22Rv1 (cell line): ENCODE measurements around the gene SERINC2.
"Not testable (repeated sequence)": the region's sequence is repeated elsewhere in the genome, so short reads cannot be mapped to it uniquely, and the experiment has no call there.

Experiments used
- H3K27ac ChIP-seq: fragments of 450-650 bp; 2 replicates; pipeline ENCODE4 v1.5.1; 2017
- ZFX ChIP-seq: fragments of 450-650 bp; IDR thresholded peaks from 2 replicates; pipeline ENCODE4 v1.6.1; 2017; ENCODE audit warnings: antibody characterized with exemption, borderline replicate concordance
- TF ChIP-seq, protein P1 (sequence below): fragments of 450-650 bp; IDR thresholded peaks from 2 replicates; pipeline ENCODE4 v1.5.1; 2017; ENCODE audit warnings: mild to moderate bottlenecking

Gene SERINC2

DNA sequence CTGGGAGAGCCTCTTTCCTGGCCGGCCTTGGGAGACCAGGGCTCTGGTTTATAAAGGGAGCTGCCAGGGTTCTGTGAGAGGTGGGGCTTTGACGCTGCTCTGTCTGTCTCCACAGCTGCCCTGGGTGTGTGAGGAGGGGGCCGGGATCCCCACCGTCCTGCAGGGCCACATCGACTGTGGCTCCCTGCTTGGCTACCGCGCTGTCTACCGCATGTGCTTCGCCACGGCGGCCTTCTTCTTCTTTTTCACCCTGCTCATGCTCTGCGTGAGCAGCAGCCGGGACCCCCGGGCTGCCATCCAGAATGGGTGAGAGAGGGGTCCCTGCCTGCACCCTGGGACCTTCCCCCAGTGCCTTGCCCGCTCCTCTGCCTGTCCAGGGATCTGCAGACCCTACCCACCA is 11.6 kb downstream of the SERINC2 start:
- H3K27ac ChIP-seq: no peak overlapping the region
- TF ChIP-seq ZFX: no peak
- TF ChIP-seq, protein P1, sequence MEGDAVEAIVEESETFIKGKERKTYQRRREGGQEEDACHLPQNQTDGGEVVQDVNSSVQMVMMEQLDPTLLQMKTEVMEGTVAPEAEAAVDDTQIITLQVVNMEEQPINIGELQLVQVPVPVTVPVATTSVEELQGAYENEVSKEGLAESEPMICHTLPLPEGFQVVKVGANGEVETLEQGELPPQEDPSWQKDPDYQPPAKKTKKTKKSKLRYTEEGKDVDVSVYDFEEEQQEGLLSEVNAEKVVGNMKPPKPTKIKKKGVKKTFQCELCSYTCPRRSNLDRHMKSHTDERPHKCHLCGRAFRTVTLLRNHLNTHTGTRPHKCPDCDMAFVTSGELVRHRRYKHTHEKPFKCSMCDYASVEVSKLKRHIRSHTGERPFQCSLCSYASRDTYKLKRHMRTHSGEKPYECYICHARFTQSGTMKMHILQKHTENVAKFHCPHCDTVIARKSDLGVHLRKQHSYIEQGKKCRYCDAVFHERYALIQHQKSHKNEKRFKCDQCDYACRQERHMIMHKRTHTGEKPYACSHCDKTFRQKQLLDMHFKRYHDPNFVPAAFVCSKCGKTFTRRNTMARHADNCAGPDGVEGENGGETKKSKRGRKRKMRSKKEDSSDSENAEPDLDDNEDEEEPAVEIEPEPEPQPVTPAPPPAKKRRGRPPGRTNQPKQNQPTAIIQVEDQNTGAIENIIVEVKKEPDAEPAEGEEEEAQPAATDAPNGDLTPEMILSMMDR: no peak

DNA sequence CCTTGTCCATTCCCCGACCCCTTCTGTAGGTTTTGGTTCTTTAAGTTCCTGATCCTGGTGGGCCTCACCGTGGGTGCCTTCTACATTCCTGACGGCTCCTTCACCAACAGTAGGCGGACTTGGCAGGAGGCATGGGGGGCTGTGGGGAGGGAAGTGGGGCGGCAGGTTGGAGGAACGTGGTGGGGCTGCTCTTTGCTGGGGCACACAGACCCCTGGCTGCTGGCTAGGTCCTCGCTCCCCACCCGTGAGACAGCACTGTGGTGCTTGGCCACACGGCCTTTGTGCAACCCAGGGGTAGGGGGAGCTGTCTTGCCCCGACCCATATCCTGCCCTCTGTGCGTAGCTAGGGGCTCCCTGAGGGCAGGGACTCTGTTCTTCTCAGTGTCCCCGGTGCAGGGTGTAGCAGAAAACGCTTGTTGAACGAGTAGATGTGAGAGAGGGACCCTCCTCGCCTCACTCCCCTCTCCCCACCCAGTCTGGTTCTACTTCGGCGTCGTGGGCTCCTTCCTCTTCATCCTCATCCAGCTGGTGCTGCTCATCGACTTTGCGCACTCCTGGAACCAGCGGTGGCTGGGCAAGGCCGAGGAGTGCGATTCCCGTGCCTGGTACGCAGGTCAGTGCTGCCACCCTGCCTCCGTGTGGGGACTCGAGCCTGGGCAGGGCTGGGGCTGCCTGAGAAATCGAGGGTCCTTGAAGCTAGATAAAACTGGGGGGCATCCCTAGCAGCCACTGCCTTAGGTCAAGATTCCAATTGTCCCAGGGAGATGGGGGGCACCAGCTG is 12.5 kb downstream of the SERINC2 start:
- H3K27ac ChIP-seq: 0 out of 2 replicates have a peak overlapping the region, but pooled peaks have one; percentile 3
- no peak for TF ChIP-seq ZFX
- TF ChIP-seq, protein P1: no peak

DNA sequence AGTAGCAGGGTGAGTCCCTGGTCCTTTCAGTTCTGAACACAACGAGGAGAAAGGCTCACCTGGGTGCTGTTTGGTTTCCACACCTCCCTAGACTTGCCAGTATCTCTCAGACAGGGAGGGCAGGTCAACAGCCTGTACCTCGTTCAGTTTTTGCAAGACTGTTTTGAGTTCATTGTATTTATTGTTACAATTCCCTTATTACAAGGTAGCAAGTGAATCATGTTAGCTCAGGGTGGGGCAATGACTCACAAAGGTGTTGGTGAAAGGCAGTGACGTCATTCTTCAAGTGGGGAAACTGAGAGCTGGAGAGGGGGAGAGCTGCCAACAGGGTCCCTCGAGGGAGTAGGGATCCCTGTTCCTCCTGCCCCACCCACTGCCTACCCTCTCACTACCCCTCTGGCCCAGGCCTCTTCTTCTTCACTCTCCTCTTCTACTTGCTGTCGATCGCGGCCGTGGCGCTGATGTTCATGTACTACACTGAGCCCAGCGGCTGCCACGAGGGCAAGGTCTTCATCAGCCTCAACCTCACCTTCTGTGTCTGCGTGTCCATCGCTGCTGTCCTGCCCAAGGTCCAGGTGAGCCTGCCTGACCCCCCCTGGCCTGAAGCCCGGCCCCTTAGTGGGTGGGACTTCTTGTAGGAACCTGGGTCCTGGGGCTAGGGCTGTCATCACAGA is 13.4 kb downstream of the SERINC2 start:
- TF ChIP-seq ZFX: no peak
- TF ChIP-seq, protein P1: no peak
- 0 out of 2 replicates have a peak overlapping the region, but pooled peaks have one; percentile 3 for H3K27ac ChIP-seq

DNA sequence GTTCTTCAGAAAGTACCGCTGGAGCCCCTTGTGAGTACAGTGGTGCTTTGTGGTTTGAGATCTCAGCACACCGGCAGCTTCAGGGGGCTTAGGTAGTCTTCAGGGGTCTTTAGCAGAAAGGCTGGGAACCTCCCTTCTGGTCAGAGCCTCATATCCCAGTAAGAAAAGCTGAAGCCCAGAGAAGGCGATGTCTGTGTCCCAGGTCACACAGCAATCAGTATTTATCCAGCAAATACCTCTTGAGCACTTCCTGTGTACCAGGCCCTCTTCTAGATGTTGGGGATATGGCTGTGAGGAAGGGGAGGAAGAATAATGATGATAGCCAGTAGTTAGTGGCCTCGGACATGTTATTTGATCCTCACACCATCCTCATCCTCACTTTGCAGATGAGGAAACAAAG is 14.3 kb downstream of the SERINC2 start:
- TF ChIP-seq, protein P1: no peak
- TF ChIP-seq ZFX: no peak
- no peak overlapping the region for H3K27ac ChIP-seq

DNA sequence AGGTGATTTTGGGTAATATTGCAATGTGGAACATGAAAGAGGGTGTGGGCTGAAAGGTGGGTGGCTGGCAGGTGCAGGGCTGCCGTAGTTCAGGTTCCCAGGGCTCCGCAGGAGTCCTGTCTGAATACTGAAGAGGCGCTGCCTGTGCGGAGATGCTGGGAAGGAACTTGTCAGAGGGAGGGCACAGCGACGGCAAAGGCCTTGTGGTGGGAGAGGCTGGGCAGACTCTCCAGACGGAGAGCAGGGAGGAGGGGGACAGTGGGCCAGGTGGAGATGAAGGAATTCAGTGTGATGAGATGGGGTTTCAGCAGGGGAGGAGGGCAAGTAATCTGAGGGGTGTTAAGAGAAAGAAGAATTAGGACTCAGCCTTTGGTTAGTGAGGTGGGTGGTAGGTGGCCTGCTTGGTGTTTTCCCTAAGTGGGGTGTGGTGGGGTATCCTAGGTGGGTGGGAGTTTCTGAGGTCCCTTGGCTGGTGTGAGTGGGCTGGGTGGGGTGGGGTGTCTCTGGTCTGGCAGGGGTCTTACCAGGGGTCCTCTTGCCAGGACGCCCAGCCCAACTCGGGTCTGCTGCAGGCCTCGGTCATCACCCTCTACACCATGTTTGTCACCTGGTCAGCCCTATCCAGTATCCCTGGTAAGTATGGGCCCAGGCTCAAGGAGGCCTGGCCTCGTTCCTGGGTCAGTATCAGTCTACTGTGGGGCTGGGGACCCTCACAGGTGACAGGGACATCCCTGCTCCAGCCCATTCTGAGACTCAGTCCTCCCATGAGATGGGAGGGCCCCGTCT is 15.6 kb downstream of the SERINC2 start:
- H3K27ac ChIP-seq: no peak overlapping the region
- TF ChIP-seq, protein P1: no peak
- TF ChIP-seq ZFX: no peak

DNA sequence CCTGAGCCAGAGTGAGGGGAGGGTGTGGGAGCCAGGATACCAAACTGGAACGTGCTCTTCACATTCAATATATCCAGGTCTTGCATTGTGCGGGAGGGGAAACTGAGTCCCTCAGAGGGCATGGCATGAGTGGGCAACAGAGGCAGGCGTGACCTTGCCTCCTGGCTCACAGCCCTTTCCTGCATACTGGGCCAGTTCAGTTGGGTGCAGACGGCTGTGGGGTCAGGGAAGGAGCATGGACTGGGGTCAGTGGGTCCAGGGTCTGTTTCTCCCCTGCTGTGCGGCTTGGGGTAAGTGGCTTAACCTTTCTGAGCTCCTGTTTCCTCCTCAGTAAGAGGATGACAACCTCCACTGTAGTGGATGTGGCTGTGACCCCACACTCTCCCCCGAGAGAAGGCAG is 16.6 kb downstream of the SERINC2 start:
- H3K27ac ChIP-seq: no peak overlapping the region
- TF ChIP-seq, protein P1: no peak
- no peak for TF ChIP-seq ZFX

DNA sequence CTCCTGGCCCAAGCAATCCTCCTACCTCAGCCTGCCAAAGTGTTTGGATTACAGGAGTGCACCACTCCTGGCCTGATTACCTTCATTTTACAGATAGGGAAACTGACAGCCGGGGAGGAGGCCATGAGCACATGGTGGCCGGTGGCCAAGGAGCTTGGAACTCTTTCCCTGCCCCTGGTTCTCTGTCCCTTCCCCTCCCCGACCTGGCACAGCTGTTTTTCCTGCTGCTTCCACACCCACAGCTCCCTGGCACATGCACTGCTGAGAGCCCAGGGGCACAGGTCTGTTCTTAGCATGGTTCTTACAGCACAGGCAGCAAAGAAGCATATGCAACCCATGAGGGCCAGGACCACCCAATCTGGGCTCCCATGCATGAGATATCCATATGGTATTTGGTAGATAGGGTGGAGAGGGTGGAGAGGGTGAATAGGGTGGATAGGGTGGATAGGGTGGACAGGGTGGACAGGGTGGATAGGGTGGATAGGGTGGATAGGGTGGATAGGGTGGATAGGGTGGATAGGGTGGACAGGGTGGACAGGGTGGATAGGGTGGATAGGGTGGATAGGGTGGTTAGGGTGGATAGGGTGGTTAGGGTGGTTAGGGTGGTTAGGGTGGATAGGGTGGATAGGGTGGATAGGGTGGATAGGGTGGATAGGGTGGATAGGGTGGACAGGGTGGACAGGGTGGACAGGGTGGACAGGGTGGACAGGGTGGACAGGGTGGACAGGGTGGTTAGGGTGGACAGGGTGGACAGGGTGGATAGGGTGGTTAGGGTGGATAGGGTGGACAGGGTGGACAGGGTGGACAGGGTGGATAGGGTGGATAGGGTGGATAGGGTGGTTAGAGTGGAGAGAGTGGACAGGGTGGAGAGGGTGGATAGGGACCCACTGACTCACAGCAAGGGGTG is 18.6 kb downstream of the SERINC2 start:
- H3K27ac ChIP-seq: not testable (repeated sequence)
